Skeletal muscle cell (primary cell): Measurements from ENCODE around the gene FAM81B.

Experiments used
- DNase-seq: peaks from one replicate; pipeline ENCODE4 v3.0.0-alpha.2; 2010; ENCODE audit warnings: low read depth
- H3K4me3 ChIP-seq: 2 replicates; pipeline ENCODE4 v1.5.1; 2011; ENCODE audit warnings: low read depth, mild to moderate bottlenecking, control low read depth, low read length, moderate library complexity

The FAM81B gene

GRCh38 chr5:95393279-95393678 is 2.1 kb downstream of the FAM81B start:
- no peak overlapping the region for H3K4me3 ChIP-seq
- DNase-seq = no peak

DNA sequence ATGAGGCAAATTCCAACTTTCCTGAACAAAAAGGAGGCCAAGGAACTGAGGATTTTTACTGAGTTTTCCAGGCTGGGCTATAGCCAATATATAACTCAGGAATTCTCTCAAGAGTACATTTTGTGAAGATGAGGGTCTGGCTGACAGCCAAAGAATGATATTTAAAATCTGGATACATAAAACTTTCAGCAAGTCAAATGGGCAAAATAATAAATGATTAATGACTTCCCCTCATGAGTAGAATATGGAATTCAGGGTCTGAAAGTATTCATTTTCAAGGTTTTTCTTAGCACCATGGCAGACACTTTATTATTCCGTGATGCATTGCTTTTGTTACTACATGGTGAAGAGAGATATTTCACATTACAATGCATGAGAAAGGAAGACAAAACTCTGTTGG is 7.8 kb downstream of the FAM81B start:
- peak; percentile 6 for DNase-seq

GRCh38 chr5:95401626-95402025 is 10.5 kb downstream of the FAM81B start:
- no peak for DNase-seq
- H3K4me3 ChIP-seq = no peak overlapping the region

More for the DNA sequence above, 7.8 kb downstream of the FAM81B start:
- H3K4me3 ChIP-seq = no peak overlapping the region

DNA sequence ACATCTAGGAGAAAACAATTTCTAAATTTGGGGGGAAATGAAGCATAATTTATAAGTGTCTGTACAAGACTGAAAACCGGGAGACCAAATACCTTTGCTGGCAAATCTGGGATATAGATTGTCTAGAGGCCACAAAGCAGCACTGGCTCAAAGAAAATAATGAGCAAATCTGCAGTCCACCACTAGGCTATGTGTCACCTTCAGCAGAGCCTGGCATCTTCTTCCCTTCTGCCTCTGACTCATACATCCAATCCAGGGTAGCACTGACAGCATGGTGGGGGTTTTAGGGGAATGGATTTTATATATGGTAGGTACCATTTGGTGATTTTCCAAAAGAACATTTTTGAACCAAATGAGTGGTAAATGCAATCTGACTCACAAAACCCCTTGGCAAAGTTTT is 12.8 kb downstream of the FAM81B start:
- H3K4me3 ChIP-seq = no peak overlapping the region
- DNase-seq = peak; percentile 6

- DNase-seq = peak; percentile 64
- no peak overlapping the region for H3K4me3 ChIP-seq
Measured at GRCh38 chr5:95406426-95407090, 15.4 kb downstream of the FAM81B start.

DNA sequence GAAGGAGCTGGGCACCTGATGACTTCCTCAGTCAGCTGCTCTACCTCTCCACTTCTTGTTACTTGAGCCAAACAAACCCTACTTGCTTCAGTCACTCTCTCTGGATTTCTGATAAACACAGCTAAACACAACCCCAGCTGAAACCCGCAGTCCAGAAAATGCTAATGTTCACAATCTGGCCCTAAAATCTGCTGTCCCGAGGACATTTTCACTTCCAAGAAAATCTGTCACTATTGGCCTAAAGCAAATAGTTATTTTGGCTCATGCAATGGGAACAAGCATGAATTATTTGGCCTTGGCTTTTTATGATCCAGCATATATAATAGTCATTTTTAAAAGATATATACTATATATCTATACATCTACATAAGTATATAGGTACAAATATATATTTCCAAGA is 19.1 kb downstream of the FAM81B start:
- DNase-seq = no peak
- H3K4me3 ChIP-seq = no peak overlapping the region

DNA sequence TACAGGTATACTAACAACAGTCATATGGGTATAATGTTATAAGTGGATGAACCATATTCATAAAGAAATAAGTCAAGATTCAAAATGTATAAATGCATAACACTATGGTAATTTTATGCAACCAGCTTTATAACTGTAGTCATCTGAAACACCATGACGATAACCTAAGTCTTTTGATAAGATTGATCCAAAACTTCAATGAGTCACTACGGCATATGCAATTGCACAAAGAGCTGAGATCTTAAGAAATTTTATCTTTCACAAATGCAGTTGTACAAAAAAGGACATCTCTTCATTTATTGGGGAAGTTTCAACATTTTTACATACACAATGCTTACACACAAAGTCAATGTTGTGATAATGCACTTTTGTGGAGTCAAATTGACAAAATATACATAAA is 20.3 kb downstream of the FAM81B start:
- no peak overlapping the region for H3K4me3 ChIP-seq
- no peak for DNase-seq

GRCh38 chr5:95414451-95414850 is 23.3 kb downstream of the FAM81B start:
- DNase-seq = no peak
- H3K4me3 ChIP-seq = no peak overlapping the region

- no peak overlapping the region for H3K4me3 ChIP-seq
- peak; percentile 4 for DNase-seq
Measured at GRCh38 chr5:95417971-95418370, 26.8 kb downstream of the FAM81B start.

- no peak overlapping the region for H3K4me3 ChIP-seq
- peak; percentile 57 for DNase-seq
Measured at GRCh38 chr5:95422838-95423237, 31.7 kb downstream of the FAM81B start.

GRCh38 chr5:95424016-95424415 is 32.9 kb downstream of the FAM81B start:
- no peak overlapping the region for H3K4me3 ChIP-seq

GRCh38 chr5:95424526-95424925 is 33.4 kb downstream of the FAM81B start:
- no peak overlapping the region for H3K4me3 ChIP-seq
- no peak for DNase-seq

More at GRCh38 chr5:95424016-95424415, 32.9 kb downstream of the FAM81B start:
- no peak for DNase-seq

GRCh38 chr5:95426227-95426626 is 35.1 kb downstream of the FAM81B start:
- DNase-seq = no peak
- H3K4me3 ChIP-seq = no peak overlapping the region

DNA sequence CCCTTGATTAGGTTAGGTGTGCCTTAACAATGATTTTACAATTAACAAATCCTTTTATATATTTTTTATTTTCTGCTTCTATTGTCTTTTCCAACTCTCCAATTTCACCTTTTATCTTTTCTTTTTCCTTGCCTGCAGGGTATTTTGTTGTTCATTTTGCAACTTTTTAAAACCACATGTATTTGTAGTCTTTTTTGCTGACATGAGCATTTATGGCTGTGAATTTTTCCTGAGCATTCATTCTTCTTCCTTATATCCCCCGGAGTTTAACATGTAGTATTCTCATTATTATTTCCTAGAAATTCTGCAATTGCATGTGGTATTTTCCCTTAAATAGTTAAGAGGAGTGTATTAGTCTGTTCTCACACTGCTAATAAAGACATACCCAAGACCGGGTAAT is 41.6 kb downstream of the FAM81B start:
- DNase-seq = no peak
- H3K4me3 ChIP-seq = no peak overlapping the region

GRCh38 chr5:95439801-95440493 is 48.8 kb downstream of the FAM81B start:
- no peak overlapping the region for H3K4me3 ChIP-seq

GRCh38 chr5:95440825-95441224 is 49.7 kb downstream of the FAM81B start:
- DNase-seq = no peak
- no peak overlapping the region for H3K4me3 ChIP-seq

More at GRCh38 chr5:95439801-95440493, 48.8 kb downstream of the FAM81B start:
- no peak for DNase-seq

GRCh38 chr5:95441636-95442035 is 50.5 kb downstream of the FAM81B start:
- H3K4me3 ChIP-seq = no peak overlapping the region
- DNase-seq = no peak

DNA sequence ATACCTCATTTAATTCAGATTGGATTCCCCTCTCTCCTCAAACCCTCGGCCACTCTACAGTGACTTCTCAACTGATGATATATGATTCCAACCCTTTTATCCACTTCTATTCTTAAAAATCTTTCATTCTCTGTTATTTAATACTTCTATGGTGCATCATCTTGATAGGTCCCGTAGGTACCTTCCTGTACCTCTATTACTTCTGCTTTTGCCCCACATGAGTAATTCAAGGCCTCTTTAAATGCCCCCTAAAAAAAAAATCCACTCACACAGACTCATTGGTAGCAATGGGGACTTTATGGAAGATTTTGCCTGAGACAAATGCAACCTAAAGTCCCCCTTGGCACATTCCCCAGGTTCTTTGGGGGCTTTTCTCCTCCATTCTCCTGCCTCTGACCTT is 54.3 kb downstream of the FAM81B start:
- no peak overlapping the region for H3K4me3 ChIP-seq
- DNase-seq = no peak

DNA sequence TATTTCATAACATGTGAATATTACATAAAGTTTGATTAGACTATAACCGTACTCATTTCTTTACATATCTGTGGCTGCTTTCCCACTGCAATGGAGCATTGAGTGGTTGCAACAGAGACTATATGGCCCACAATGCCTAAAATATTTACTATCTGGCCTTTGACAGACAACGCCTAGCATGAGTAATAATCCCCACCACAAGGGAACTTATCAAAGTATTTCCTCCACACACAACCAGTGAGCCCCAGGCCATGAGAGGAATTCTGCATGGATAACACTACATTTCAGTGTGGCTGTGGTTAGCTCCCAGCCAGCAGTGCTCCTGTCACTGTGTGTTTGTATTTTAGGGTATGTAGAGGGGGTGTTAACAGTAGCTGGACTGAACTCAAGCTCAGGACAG is 54.8 kb downstream of the FAM81B start:
- H3K4me3 ChIP-seq = no peak overlapping the region
- peak; percentile 31 for DNase-seq

- no peak overlapping the region for H3K4me3 ChIP-seq
- no peak for DNase-seq
Measured at GRCh38 chr5:95446560-95447221, 55.5 kb downstream of the FAM81B start.

- DNase-seq = no peak
- no peak overlapping the region for H3K4me3 ChIP-seq
Measured at GRCh38 chr5:95447961-95448360, 56.8 kb downstream of the FAM81B start.
